IPS-20b (cell line): Measurements from ENCODE around the gene DPPA5.
"Not testable (repeated sequence)": the region's sequence is repeated elsewhere in the genome, so short reads cannot be mapped to it uniquely, and the experiment has no call there.

Experiments
- H3K27ac ChIP-seq: one replicate; pipeline ENCODE4 v1.5.1; 2013; ENCODE audit warnings: low read length
- H3K27me3 ChIP-seq: 2 replicates; pipeline ENCODE4 v1.6.1; 2013; ENCODE audit warnings: mild to moderate bottlenecking, low read length, inconsistent platforms; ENCODE audit not compliant: insufficient read depth
- H3K36me3 ChIP-seq: 2 replicates; pipeline ENCODE4 v1.6.1; 2013; ENCODE audit warnings: low read depth, mild to moderate bottlenecking, inconsistent platforms, low read length, moderate library complexity; ENCODE audit not compliant: insufficient read depth
- H3K4me1 ChIP-seq: 2 replicates; pipeline ENCODE4 v1.6.1; 2013; ENCODE audit warnings: mild to moderate bottlenecking, control low read depth, inconsistent platforms, low read length, moderate library complexity; ENCODE audit not compliant: insufficient read depth
- H3K4me3 ChIP-seq: 2 replicates; pipeline ENCODE4 v1.5.1; 2013; ENCODE audit warnings: mild to moderate bottlenecking, low read length, inconsistent platforms
- H3K9ac ChIP-seq: 2 replicates; pipeline ENCODE4 v1.6.1; 2013; ENCODE audit warnings: low read depth, mild to moderate bottlenecking, inconsistent platforms, low read length, moderate library complexity
- H3K9me3 ChIP-seq: 2 replicates; pipeline ENCODE4 v1.6.1; 2013; ENCODE audit warnings: mild to moderate bottlenecking, low read depth, low read length, inconsistent platforms; ENCODE audit not compliant: insufficient read depth

Gene DPPA5

GRCh38 chr6:73381531-73381930 lies 27.5 kb upstream of the DPPA5 start:
- H3K4me3 ChIP-seq, H3K9ac ChIP-seq, H3K27ac ChIP-seq, H3K9me3 ChIP-seq, H3K4me1 ChIP-seq, H3K27me3 ChIP-seq, H3K36me3 ChIP-seq: not testable (repeated sequence)

GRCh38 chr6:73377225-73377624 lies 23.1 kb upstream of the DPPA5 start:
- Histone ChIP-seq H3K36me3 (no peaks in the 10 kb centered on the region), H3K4me3 (no peak overlapping the region), H3K4me1 (no peaks in the 10 kb centered on the region), H3K9ac (no peak overlapping the region), H3K9me3 (no peaks in the 10 kb centered on the region), H3K27me3 (no peaks in the 10 kb centered on the region), H3K27ac (no peak overlapping the region)

- no peak overlapping the region for H3K9ac ChIP-seq
- H3K4me1 ChIP-seq, result no peaks in the 10 kb centered on the region
- H3K27ac ChIP-seq, result no peak overlapping the region
- H3K9me3 ChIP-seq, result no peaks in the 10 kb centered on the region
- no peaks in the 10 kb centered on the region for H3K36me3 ChIP-seq
- no peak overlapping the region for H3K4me3 ChIP-seq
- no peaks in the 10 kb centered on the region for H3K27me3 ChIP-seq
Measured at GRCh38 chr6:73375216-73375615, 21.1 kb upstream of the DPPA5 start.

- Histone ChIP-seq H3K36me3 (no peaks in the 10 kb centered on the region), H3K4me3 (no peak overlapping the region), H3K9me3 (no peaks in the 10 kb centered on the region)
Measured at GRCh38 chr6:73372516-73372915, 18.4 kb upstream of the DPPA5 start.

GRCh38 chr6:73371984-73372383 lies 17.9 kb upstream of the DPPA5 start:
- no peaks in the 10 kb centered on the region for H3K36me3 ChIP-seq
- no peak overlapping the region for H3K4me3 ChIP-seq
- no peak overlapping the region for H3K9ac ChIP-seq
- H3K9me3 ChIP-seq, result no peaks in the 10 kb centered on the region
- H3K4me1 ChIP-seq, result peaks cover 5% of the 10 kb centered on the region; the same call in 1 of the 2 replicates
- H3K27me3 ChIP-seq, result no peaks in the 10 kb centered on the region
- H3K27ac ChIP-seq, result no peak overlapping the region

More at GRCh38 chr6:73372516-73372915, 18.4 kb upstream of the DPPA5 start:
- Histone ChIP-seq H3K27ac (no peak overlapping the region), H3K4me1 (peaks cover 5% of the 10 kb centered on the region; the same call in 1 of the 2 replicates), H3K9ac (no peak overlapping the region), H3K27me3 (no peaks in the 10 kb centered on the region)

GRCh38 chr6:73369563-73369962 lies 15.5 kb upstream of the DPPA5 start, which contains the start of gene OOEP:
Gene OOEP, minus strand, starts transcription at chr6:73369897. Its CDS starts 105 bp downstream, at chr6:73369792.
- Histone ChIP-seq H3K27ac (no peak within 1 kb of the TSS), H3K36me3 (no peaks in the 10 kb centered on the region), H3K4me1 (peaks cover 5% of the 10 kb centered on the region; the same call in 1 of the 2 replicates), H3K9ac (no peak within 1 kb of the TSS), H3K9me3 (no peaks in the 10 kb centered on the region), H3K4me3 (no peak within 1 kb of the TSS), H3K27me3 (no peaks in the 10 kb centered on the region)

- Histone ChIP-seq H3K9ac (no peak overlapping the region), H3K4me3 (no peak overlapping the region), H3K4me1 (peaks cover 5% of the 10 kb centered on the region; the same call in 1 of the 2 replicates), H3K27me3 (no peaks in the 10 kb centered on the region), H3K9me3 (no peaks in the 10 kb centered on the region), H3K36me3 (no peaks in the 10 kb centered on the region), H3K27ac (no peak overlapping the region)
Measured at GRCh38 chr6:73369157-73369556, 15.1 kb upstream of the DPPA5 start.

GRCh38 chr6:73368675-73369074 lies 14.6 kb upstream of the DPPA5 start:
- H3K4me1 ChIP-seq, result peaks cover 5% of the 10 kb centered on the region; the same call in 1 of the 2 replicates
- no peak overlapping the region for H3K27ac ChIP-seq
- no peak overlapping the region for H3K9ac ChIP-seq
- H3K9me3 ChIP-seq, result no peaks in the 10 kb centered on the region
- no peaks in the 10 kb centered on the region for H3K27me3 ChIP-seq
- H3K4me3 ChIP-seq, result no peak overlapping the region
- H3K36me3 ChIP-seq, result no peaks in the 10 kb centered on the region

- Histone ChIP-seq H3K9ac (no peak overlapping the region), H3K4me1 (peaks cover 5% of the 10 kb centered on the region; the same call in 1 of the 2 replicates), H3K27ac (no peak overlapping the region), H3K36me3 (no peaks in the 10 kb centered on the region), H3K27me3 (no peaks in the 10 kb centered on the region), H3K4me3 (no peak overlapping the region), H3K9me3 (no peaks in the 10 kb centered on the region)
Measured at GRCh38 chr6:73367761-73368355, 13.8 kb upstream of the DPPA5 start.

- Histone ChIP-seq H3K4me1 (peaks cover 5% of the 10 kb centered on the region; the same call in 1 of the 2 replicates), H3K4me3 (no peak overlapping the region), H3K9ac (no peak overlapping the region), H3K27me3 (no peaks in the 10 kb centered on the region), H3K27ac (no peak overlapping the region), H3K9me3 (no peaks in the 10 kb centered on the region), H3K36me3 (no peaks in the 10 kb centered on the region)
Measured at GRCh38 chr6:73364549-73364948, 10.5 kb upstream of the DPPA5 start.

- H3K27ac ChIP-seq, result no peak overlapping the region
- H3K9ac ChIP-seq, result no peak overlapping the region
- no peak overlapping the region for H3K4me3 ChIP-seq
- H3K36me3 ChIP-seq, result no peaks in the 10 kb centered on the region
- H3K9me3 ChIP-seq, result no peaks in the 10 kb centered on the region
- H3K27me3 ChIP-seq, result no peaks in the 10 kb centered on the region
- peaks cover 5% of the 10 kb centered on the region; the same call in 1 of the 2 replicates for H3K4me1 ChIP-seq
Measured at GRCh38 chr6:73364121-73364520, 10.0 kb upstream of the DPPA5 start.

- H3K9me3 ChIP-seq, result no peaks in the 10 kb centered on the region
- no peak overlapping the region for H3K9ac ChIP-seq
- H3K27me3 ChIP-seq, result no peaks in the 10 kb centered on the region
- no peak overlapping the region for H3K27ac ChIP-seq
- H3K4me1 ChIP-seq, result peaks cover 4% of the 10 kb centered on the region; the same call in 1 of the 2 replicates
- H3K36me3 ChIP-seq, result no peaks in the 10 kb centered on the region
- H3K4me3 ChIP-seq, result no peak overlapping the region
Measured at GRCh38 chr6:73363537-73363875, 9.4 kb upstream of the DPPA5 start.
